EH (cell line): Measurements from ENCODE around the gene TMEM255A.
"Not testable (repeated sequence)": the region's sequence is repeated elsewhere in the genome, so short reads cannot be mapped to it uniquely, and the experiment has no call there.

Experiments used
- DNase-seq: peaks from one replicate; pipeline ENCODE4 v3.0.0-alpha.2; 2015; ENCODE audit warnings: low read depth

The TMEM255A gene

DNA sequence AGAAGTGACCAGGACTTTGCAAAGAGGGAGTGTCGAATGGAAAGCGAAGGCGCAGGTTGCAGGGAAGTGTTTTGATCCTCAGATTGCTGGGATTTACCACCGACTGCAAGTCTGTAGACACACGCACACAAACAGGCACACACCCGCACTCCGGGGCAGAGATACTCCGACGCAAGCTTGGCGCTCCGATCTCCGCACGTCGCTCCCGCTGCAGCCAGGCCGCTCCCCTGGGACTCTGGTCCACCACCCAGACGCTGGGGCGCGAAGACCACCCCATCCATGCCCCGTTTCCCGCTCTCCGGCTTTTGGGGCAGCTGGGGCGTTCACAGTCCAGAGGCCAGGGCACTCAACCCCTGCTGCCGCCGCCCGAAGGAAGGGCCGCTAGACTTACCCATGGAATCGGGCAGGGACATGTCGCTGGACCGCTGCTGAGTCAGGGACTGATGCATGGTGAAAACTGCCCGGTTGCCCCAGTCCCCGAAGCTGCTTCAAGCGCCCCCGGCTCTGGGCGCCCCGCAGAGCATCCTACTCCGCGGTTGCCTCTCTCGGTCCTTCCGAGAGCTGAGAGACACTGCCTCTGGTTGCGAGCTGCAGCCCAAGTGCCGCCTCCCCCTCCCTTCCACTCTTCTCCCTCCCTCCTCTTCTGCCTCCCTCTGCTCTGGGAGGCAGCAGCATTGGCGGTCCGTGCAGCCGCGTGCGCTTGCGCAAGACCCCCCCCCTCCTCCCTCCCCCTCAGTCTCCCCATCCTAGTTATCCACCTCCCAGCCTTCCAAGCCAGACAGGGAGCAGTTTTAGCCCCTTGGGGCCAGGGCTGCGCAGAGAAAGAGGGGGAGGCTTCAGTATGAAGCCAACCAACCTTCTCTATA lies at the start of gene TMEM255A:
TMEM255A (minus strand) TSS at position 601 of the 866 bp plus-strand sequence; CDS start at position 449, 152 bp downstream.
- peak; percentile 3 for DNase-seq

DNA sequence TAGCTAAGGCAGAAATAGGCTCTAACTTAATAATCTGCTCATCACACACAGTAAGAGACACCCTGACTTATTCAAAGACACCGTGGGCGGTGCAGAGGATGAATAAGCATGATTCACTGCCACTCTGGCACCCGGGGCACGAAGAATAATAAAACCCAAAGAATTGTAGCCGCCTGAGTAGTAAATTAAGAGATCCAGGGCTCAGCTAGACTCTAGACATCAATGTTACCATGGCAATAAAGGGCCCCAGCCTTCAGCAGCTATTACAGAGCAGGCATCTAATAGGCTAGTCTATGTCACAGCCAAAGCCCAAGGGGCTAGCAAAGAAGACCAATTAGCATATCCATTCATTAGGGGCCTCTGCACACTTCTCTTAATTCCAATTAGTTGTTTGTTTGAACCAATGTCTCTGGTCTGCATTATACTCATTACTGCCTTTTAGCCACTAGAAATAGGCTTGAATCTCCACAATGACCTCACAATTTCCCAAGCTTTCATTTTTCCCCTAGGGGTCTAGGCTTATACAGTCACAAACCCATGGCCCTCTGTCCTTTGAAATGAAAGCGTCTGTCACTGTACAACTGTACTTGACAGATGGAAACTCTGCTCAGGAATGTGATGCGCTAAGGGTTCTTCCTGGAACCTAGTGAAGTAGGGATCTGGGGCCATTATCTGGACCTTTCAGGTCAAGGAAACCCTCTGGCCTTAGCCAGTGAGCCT lies 47.6 kb upstream of the TMEM255A start:
- DNase-seq: peak; percentile 33

DNA sequence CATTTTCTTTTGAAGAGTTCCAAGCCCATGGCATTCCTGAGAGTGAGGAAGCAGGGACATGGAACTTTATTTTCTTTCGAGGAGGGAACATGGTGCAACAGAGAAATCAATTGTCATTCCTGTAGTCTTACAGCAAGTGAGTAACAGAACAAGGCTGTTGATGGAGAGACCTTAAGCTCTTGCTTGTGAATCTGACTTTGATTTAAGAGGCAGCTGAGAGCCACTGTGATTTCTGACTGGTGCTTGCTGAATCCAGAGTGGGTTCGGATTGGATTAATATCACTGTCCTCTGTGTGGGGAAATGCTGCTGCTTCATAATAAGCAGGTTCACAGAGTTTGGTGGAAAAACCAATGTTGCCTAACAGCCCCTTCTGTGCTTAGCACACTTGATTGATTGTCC lies 45.9 kb upstream of the TMEM255A start:
- DNase-seq: no peak

DNA sequence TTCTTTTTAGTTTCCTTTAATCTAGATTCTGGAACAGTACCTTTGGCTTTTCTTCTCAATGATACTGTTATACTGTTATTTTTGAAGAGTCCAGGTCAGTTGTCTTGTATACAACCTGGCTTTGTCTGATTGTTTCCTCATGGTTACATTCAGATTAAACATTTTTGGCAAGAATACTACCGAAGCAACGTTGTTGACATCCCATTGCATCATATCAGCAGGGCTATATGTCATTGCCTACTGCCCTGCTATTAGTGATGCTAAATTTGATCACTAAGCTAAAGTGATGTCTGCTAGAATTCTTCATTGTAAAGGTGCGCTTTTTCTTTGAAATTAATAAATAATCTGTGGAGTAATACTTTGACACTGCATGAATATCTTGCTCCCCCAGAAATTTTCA lies 44.8 kb upstream of the TMEM255A start:
- no peak for DNase-seq

DNA sequence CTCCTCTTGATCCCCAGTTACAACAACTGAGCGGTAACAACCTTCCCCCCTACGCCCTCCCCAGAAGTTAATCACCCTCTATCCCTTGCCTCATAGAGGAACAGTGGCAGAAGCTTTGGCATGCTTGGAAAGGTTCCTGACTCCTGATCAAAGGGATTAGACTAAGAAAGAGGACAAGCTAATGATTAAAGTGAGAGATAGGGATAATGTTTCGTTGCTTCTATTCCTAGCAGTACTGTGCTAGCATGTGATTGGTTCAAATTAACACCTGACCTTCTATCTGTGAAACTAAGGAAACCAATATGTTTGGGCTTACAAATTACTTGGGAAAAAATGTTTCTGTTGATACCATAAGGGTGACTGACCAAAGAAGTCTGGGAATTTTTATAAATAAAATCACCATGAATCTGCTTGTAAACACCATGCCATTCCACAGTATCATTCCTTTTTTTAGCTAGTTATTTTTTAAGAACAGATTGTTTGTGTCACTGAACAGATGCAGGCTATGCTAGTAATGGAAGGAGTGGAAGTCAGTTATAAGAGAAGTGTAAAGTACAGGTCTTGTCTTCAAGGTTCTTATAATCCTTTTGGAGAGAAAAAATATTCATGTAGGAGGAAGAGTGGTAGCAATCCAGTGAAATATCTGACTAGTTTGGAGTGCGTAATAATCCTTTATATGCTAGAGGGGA lies 39.3 kb upstream of the TMEM255A start:
- no peak for DNase-seq

DNA sequence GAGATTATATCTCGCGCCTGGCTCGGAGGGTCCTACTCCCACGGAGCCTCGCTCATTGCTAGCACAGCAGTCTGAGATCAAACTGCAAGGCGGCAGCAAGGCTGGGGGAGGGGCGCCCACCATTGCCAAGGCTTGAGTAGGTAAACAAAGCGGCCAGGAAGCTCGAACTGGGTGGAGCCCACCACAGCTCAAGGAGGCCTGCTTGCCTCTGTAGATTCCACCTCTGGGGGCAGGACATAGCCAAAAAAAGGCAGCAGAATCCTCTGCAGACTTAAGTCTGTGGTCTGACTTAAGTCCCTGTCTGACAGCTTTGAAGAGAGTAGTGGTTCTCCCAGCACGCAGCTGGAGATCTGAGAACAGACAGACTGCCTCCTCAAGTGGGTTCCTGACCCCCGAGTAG lies 33.3 kb upstream of the TMEM255A start:
- not testable (repeated sequence) for DNase-seq

DNA sequence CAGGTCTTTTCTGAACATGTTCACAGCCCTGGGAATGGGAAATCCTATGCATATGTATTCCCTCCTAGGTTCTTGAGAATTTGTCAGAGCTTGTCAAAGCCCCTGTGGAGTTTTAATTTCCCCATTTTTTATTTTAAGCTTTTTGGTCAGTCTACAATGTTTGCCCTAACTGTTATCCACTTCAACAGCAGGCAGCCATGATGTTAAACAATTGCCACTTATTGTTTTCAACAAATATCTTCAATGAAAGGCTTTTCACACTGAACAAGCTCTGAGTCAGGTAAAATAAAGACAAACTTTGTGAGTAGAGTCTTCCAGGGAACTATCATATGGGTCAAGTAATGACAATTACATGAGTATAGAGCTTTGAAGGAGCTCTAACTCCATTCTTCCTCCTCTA lies 25.6 kb upstream of the TMEM255A start:
- no peak for DNase-seq

DNA sequence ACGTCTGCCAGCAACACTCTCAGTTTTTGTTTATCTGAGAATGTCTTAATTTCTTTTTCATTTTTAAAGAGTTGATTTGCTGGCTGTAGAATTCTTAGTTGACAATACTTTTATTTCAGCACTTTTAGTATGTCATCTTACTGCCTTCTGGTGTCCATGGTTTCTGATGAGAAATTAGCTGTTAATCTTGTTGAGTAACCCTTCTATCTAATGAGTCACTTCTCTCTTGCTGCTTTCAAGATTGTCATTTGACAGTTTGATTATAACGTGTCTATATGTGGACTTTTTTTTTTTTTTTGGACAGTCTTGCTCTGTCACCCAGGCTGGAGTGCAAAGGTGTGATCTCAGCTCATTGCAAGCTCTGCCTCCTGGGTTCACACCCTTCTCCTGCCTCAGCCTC lies 24.0 kb upstream of the TMEM255A start:
- DNase-seq: no peak

DNA sequence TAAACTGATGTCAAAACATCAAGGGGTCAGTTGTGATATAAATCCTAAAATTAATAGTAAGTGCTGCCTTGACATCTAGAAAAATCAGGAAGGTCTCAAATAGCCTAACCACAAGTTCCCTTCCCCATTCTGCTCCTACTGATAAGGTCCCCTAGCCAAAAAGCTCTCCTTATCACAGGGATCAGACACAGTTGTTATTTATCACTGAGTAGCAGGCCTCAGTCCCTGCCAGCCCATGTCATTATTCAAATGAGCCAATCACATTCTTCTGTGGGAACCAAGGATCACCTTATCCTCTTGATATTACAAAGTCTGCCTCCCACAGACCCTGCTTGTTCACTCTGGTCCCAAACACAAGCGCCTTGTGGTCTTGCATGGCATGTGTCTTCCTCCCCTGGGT lies 23.3 kb upstream of the TMEM255A start:
- DNase-seq: no peak

DNA sequence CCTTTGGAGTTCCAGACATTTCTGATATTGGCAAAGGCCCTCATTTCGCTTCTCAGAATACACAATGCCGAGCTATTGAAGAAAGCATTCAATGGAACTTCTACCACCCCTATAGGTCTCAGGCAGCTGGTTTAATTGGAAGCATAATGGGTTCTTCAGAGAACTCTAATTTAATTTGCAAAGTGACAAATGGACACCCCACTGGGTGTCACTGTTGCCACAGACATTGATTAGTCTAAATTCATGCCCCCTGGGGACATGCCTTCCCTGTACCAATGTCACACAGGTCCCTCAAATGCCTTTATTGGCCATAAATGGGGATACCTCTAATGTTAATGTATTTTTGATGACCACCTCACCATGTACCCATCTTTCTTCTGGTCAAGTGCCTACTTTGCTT lies 22.9 kb upstream of the TMEM255A start:
- DNase-seq: no peak

DNA sequence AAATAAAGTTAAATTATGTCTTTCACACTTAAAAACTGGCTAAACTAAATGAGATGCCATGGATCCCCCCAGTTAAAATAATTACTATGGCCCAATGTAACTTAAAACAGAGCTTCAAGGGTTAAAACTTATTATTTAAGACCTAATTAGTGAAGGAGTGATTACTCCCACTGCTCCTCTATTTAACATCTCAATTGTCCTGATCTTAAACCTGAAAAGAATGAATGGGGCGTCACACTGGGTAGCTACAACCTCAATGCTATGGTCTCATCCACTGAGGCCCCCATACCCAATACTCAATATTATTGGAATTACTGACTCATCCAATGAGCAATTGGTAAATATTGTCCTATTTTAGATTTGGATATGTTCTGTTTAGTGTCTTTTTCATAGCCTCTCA lies 21.1 kb upstream of the TMEM255A start:
- no peak for DNase-seq

DNA sequence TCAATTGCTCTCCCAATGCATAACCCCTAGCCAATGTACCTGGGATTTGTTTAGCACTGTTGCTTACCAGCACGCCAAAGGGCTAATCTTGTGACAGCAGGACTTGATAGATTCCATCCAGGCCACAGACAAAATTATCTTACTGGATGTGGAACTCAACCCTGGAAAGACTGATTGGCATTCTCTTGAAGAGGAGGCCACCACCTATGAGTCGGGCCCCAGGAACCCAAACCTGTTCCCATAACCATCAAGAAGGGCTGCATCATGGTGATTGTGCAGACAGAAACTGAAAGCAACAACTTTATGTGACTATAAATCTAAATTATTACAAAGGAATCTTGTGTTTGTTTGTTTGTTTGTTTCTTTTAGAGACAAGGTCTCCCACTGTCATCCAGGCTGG lies 19.9 kb upstream of the TMEM255A start:
- DNase-seq: no peak

DNA sequence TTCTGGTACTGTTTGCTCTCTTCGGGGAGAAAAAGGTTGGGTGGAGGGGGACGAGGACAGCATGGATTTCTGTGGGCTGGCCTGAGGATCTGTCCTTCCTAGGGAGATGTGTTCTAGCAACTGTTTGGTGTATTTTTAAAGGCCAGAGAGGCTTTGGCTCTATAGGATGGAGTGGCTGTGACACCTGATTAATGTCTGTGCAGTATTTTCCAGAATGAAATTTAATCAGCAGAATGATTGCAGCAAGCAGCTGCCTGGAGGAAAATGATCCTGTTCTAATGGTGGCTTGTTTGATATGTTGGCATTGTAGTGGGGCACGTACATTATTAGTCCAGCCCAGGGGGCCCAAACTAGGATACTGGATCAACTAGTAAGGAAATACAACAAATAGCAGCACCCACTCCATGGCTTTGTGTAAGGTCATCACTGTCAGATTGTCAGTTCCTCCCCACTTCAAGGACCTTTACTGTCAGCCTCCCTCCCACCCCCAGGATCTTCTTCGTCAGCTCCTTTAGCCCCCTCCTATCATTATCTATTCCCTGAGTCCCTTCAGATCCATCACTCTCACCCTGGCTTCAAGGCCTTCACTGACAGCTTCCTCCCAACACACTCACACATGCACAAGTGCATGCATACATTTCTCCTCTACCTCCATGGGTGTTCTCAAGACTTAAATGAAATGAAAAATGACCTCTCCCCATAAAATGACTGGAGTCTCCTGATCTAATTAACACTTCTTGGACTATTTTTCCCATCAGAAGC lies 10.4 kb upstream of the TMEM255A start:
- DNase-seq: no peak

DNA sequence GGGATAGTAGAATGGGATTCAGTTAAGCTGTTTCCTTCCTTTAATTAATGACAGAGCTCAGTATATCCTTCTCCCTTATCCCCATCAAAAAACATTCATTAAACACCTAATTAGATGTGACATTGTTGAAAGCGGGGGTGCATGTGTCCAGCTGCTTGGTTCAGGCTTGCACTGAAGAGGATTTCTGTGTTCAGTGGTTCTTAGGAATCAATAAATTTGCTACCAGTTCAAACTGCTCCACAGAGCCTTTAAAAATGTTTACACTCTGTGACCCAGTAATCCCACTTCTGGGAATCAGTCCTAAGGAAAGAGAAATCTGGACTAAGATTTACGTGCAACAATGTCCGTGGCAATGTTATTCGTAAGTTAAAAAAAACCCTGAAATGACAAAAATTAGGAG lies 7.2 kb upstream of the TMEM255A start:
- no peak for DNase-seq

DNA sequence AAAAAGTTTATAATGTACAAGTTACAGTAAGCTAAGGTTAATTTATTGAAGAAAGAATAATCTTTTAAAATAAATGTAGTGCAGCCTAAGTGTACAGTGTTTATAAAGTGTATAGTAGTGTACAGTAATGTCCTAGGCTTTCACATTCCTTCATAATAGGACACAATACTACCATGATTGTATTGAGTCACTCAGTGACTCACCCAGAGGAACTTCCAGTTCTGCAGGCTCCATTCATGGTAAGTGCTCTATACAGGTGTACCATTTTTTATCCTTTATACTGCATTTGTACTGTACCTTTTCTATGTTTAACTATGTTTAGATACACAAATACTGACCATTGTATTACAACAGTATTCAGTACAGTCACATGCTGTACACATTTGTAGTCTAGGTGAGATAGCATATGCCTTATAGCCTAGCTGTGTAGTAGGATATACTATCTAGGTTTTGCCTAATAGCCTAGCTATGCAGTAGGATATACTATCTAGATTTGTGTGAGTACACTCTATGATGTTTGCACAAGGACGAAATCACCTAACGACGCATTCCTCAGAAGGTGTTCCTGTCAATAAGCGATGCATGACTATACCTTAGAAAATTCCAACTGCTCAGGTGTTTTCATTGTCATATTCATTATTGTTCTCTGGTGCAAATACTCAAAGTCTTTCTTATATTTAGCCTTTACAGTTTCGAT lies 5.5 kb upstream of the TMEM255A start:
- DNase-seq: peak; percentile 35

DNA sequence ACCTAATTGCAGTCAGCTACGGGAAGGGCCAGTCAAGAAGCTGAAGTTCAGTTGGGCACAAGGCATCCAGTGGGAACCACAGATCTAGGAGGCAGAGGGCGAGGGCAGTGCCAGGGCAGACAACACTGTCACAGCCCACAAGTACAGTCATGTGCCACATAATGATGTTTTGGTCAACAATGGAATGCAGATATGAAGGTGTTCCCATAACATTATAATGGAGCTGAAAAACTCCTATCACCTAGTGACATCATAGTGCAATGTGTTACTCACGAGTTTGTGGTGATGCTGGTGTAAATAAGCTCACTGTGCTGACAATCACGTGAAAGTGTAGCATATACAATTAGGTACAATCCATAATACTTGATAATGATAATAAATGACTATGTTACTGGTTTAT lies 4.5 kb upstream of the TMEM255A start:
- no peak for DNase-seq

DNA sequence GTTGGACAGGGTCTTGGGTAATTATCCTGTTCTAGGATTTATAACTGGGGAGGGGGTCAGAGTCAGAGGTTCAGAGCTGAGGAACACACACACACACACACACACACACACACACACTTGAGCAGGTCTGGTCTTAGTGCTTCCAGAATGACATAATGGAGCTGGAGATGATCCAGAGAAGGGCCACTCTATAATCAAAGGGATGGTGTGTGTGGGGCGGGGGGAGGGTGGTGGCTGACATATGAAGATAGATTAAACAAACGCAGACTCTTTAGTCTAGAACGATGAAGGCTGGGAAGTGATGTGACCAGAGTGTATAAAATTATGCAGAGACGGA lies 434 bp upstream of the TMEM255A start:
- no peak for DNase-seq

DNA sequence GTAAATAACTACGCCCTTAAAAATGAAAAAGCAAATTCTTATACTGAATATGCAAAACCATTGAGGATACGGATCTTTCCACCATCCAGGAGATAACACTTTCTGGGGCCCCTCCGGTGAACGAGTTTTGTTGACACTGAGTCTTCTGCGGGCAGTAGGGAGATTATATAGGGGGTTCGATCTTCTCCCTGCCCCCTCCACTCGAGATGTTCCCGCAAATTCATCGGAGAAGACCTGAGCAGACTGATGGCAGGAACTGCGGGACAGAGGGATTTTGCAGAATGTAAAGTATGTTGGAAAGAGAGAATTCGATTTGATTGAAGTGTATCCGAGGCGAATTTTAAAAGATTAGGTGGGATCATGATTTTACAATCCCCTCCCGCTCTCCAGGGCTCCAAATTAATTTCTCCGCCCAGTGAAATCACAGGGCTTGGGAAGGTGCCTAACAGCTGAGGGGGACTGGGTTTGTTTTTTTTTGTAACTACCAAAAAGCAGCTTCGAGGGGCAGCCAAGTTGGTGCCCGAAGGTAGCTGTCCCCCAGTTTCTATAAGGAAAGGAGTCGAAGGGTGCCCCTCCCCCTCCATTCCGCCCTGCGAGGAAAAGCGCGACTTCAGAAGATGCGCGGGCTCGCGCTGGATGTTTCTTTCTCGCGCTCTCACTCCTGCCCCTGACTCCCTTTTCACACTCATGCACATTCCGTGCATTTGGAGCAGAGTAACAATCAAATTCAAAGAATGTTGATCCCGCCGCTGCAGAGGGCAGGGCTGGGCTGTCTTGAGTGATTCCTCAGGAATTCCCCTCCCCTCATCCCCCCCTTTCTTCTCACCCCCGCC lies 1.2 kb downstream of the TMEM255A start:
- peak; percentile 49 for DNase-seq

DNA sequence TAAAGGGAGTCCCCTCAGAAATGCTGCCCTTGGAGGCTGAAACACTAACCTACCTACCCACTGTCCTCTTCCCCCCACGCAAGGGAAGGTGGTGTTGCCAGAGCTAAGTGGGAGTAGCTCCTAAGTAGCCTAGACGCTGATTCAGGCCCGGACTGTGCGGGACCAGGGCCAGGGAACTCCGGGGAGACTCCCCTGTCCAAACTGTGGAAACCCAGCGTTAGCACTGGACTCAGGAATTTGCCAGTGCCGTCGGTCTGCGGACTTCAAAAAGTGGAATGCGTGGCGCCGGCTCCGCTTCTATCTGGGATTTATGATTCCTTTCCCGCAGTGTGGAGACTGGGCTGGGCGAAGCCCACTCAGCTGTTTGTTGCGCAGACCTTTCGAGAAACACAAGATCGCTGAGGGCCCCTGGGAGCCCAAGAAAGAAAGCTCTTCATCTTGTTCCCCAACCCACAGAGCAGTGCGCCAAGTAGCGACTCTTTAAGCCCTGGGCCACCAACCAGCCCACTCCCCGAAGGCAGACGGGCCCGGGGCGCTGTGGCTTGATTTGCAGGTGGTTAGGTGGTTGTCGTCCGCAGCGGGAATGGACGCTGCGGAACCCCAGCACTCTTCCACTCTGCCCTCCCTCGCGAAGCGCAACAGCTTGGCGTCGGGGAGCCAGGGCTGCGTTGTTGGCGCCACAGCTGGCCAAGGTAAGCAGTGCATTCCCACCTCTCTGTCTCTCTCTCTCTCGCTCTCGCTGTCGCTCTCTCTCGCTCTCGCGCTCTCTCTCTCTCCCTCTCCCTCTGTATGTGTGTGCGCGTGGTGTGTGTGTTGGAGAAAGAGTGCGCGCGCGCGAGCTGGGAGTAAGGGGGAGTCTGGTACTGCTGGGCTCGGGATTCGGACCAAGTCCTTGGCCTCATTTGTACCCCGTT lies 2.0 kb downstream of the TMEM255A start:
- peak; percentile 19 for DNase-seq

DNA sequence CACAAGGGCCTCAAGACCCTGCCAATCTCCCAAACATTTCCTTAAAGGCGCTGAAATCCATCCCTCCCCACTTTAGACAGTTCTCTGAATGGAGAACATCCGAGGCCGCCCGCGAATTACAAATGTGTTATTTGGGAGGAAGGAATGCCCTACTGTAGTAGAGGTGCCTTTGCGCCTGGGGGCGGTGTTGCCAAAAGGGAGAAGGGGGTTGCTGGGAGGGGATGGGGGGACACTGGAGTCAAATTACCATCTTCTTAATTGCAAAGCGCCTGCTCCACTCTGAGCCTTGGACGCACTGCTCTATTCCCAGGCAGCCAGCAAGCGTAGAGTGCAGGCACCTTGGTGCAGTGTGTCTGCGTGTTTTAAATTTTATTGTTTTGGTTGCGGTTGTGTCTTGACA lies 2.7 kb downstream of the TMEM255A start:
- no peak for DNase-seq
